Spleen (tissue), 11 donors: ENCODE results near the gene GNAI3. TPM values are rescaled to one million over a fixed set of nuclear protein-coding genes. Genes with fewer than 3 reads are reported as not detected.
"Not testable (repeated sequence)": the region's sequence is repeated elsewhere in the genome, so short reads cannot be mapped to it uniquely, and the experiment has no call there.

Experiments
- DNase-seq: peaks from one replicate; pipeline ENCODE4 v3.0.0-alpha.2; 2020
- H3K27ac ChIP-seq, 8 donors: fragments of 200-600 bp; sonication (generic) in 7 of 8; 1 replicate in 4 of 8; 2 replicates in 4 of 8; pipeline versions ENCODE4 v1.5.0 to v1.8.0; 2016 to 2021; ENCODE audit warnings: inconsistent platforms in 4 of 8, mild to moderate bottlenecking in 4 of 8, moderate library complexity in 1 of 8
- H3K27me3 ChIP-seq, 7 donors: fragments of 200-600 bp; sonication (generic) in 6 of 7; replicated peaks in 1 of 7; 1 replicate in 4 of 7; 2 replicates in 3 of 7; pipeline versions ENCODE4 v1.5.0 to v1.8.0; 2016 to 2021; ENCODE audit warnings: inconsistent platforms in 3 of 7, mild to moderate bottlenecking in 1 of 7
- H3K36me3 ChIP-seq, 6 donors: fragments of 200-600 bp; sonication (generic) in 5 of 6; 1 replicate in 4 of 6; 2 replicates in 2 of 6; pipeline versions ENCODE4 v1.5.0 to v1.8.0; 2016 to 2021; ENCODE audit warnings: inconsistent platforms in 2 of 6
- H3K4me1 ChIP-seq, 6 donors: fragments of 200-600 bp; sonication (generic) in 5 of 6; 1 replicate in 3 of 6; 2 replicates in 3 of 6; pipeline versions ENCODE4 v1.5.0 to v1.8.0; 2016 to 2021; ENCODE audit warnings: inconsistent platforms in 3 of 6
- H3K4me3 ChIP-seq, 8 donors: fragments of 200-600 bp; sonication (generic) in 7 of 8; 1 replicate in 4 of 8; 2 replicates in 4 of 8; pipeline versions ENCODE4 v1.5.0 to v1.8.0; 2016 to 2021; ENCODE audit warnings: inconsistent platforms in 4 of 8, mild to moderate bottlenecking in 4 of 8, moderate library complexity in 2 of 8
- H3K9me3 ChIP-seq, 8 donors: fragments of 200-600 bp; sonication (generic) in 7 of 8; 1 replicate in 4 of 8; 2 replicates in 4 of 8; pipeline versions ENCODE4 v1.5.0 to v1.8.0; 2016 to 2021; ENCODE audit warnings: inconsistent platforms in 4 of 8
- CTCF ChIP-seq, 11 experiments: fragments of 200-600 bp in 7 of 11; fragments of 450-650 bp in 4 of 11; sonication (generic) in 4 of 11; IDR thresholded peaks in 8 of 11; conservative IDR thresholded peaks in 3 of 11; 1 replicate in 7 of 11; 2 replicates in 4 of 11; pipeline versions ENCODE4 v1.4.0 to v1.8.0; 2016 to 2021; ENCODE audit warnings: antibody characterized with exemption in 11 of 11, inconsistent platforms in 4 of 11, mild to moderate bottlenecking in 1 of 11
- POLR2A ChIP-seq, 3 donors: fragments of 450-650 bp; IDR thresholded peaks; one replicate each; pipeline ENCODE4 v1.5.1; 2017; ENCODE audit warnings: antibody characterized with exemption in 3 of 3, mild to moderate bottlenecking in 1 of 3
- POLR2AphosphoS5 ChIP-seq, 3 donors: sonication (generic); formaldehyde crosslinking; IDR thresholded peaks; one replicate each; pipeline ENCODE4 v1.5.1; 2017; ENCODE audit warnings: antibody characterized with exemption in 3 of 3
- WGBS, 5 donors: extraction: QIAGEN DNeasy Blood & Tissue Kit in 3 of 5; methylation state at CpG; one replicate each; pipeline versions ENCODE4 v1.1.5 to v1.1.7; 2013 to 2018; 5-methylcytosine and 5-hydroxymethylcytosine counted together
- intact Hi-C: fragments of 100-400 bp; cut with DNase I; formaldehyde crosslinking; loops from one replicate; pipeline ENCODE4 v1.15.0; 2023; ENCODE audit warnings: low total_unique reads
- polyA plus RNA-seq, 3 donors: library from polyadenylated mRNA; stranded (reverse); fragments of 200-250 nt; gene quantifications; one replicate each; pipeline ENCODE4 v1.2.1, GENCODE V29; 2013
- total RNA-seq, 7 donors: library from RNA; depleted of rRNA in 3 of 7; stranded (reverse); fragments of >200 nt in 3 of 7; fragmentation: NEBNext Ultra II Directional in 4 of 7; extraction: Animal tissue kit (Norgen Biotek cat#: 25700) in 4 of 7; gene quantifications; one replicate each; pipeline versions ENCODE4 v1.1.0 to v1.2.1, GENCODE V29; 2016 to 2021
- donor health status: healthy with polysubstance abuse.
- donor health status: DM: no; HTN: no; CAD: no; lungs with moderate emphysema.
- donor health status: DM: no; HTN: no; CAD: no.
- donor health status: Bipolar disorder and iron deficiency.
- donor health status: healthy.
- donor health status: DM: no; HTN: no; CAD: no.
- donor health status: DM: yes; HTN: yes; CAD: no.

The GNAI3 gene
- total and polyA plus RNA-seq, 10 donors = 1.8 to 11.4 (median 9.2) TPM

GRCh38 chr1:109659997-109660690 lies 111.7 kb downstream of the GNAI3 start:
- Histone ChIP-seq H3K36me3 (peaks cover 0 to 49% (median 15%) of the 10 kb centered on the region in 6 donors), H3K27ac (peak overlapping the region in 2 of 8 donors; percentile 35 to 48), H3K4me3 (no peak overlapping the region), H3K4me1 (peaks cover 0 to 39% (median 22%) of the 10 kb centered on the region in 6 donors), H3K9me3 (no peaks in the 10 kb centered on the region), H3K27me3 (no peaks in the 10 kb centered on the region)
- DNase-seq = no peak
- TF ChIP-seq POLR2A (IDR thresholded peaks at IDR 0.05) (no peak), POLR2AphosphoS5 (IDR thresholded peaks at IDR 0.05) (no peak), CTCF (IDR thresholded peaks at IDR 0.05 in 8 of 11, conservative IDR thresholded peaks at IDR 0.05 in 3 of 11) (no peak)
- intact Hi-C loops = no loop called here
- WGBS, 5 donors = 75 to 82% (median 78%) methylated on average over 5 of the region's 5 CpGs

- H3K4me3 ChIP-seq, H3K27me3 ChIP-seq, DNase-seq, H3K9me3 ChIP-seq, intact Hi-C loops: not testable (repeated sequence)
- Histone ChIP-seq H3K4me1 (peaks cover 0 to 34% (median 17%) of the 10 kb centered on the region in 6 donors), H3K36me3 (peaks cover 0 to 54% (median 15%) of the 10 kb centered on the region in 6 donors), H3K27ac (peak overlapping the region in 2 of 8 donors; percentile 35 to 48)
- WGBS, 5 donors = 35 to 72% (median 44%) methylated on average over 3 to 4 of the region's 4 CpGs
Measured at GRCh38 chr1:109660691-109661026, 112.2 kb downstream of the GNAI3 start.

- peaks cover 0 to 54% (median 15%) of the 10 kb centered on the region in 6 donors for H3K36me3 ChIP-seq
- no peak for DNase-seq
- intact Hi-C loops = no loop called here
- no peaks in the 10 kb centered on the region for H3K9me3 ChIP-seq
- peaks cover 0 to 32% (median 11%) of the 10 kb centered on the region in 6 donors for H3K4me1 ChIP-seq
- H3K27ac ChIP-seq = peak overlapping the region in 2 of 8 donors; percentile 0 to 6
- WGBS, 5 donors = 59 to 80% (median 70%) methylated on average over 2 of the region's 2 CpGs
- no peaks in the 10 kb centered on the region for H3K27me3 ChIP-seq
- TF ChIP-seq POLR2AphosphoS5 (IDR thresholded peaks at IDR 0.05) (no peak), CTCF (IDR thresholded peaks at IDR 0.05 in 8 of 11, conservative IDR thresholded peaks at IDR 0.05 in 3 of 11) (no peak), POLR2A (IDR thresholded peaks at IDR 0.05) (no peak)
- H3K4me3 ChIP-seq = no peak overlapping the region
Measured at GRCh38 chr1:109661391-109661790, 113.0 kb downstream of the GNAI3 start.

GRCh38 chr1:109664671-109665070 lies 116.3 kb downstream of the GNAI3 start:
- Histone ChIP-seq H3K27me3 (no peaks in the 10 kb centered on the region), H3K4me3 (no peak overlapping the region), H3K27ac (no peak overlapping the region), H3K9me3 (no peaks in the 10 kb centered on the region), H3K4me1 (peaks cover 0 to 22% (median 14%) of the 10 kb centered on the region in 6 donors), H3K36me3 (peaks cover 0 to 34% (median 7%) of the 10 kb centered on the region in 6 donors)
- no peak for DNase-seq
- intact Hi-C loops = no loop called here
- WGBS, 5 donors = 53 to 97% (median 90%) methylated on average over 1 of the region's 1 CpG
- no peak for TF ChIP-seq CTCF (IDR thresholded peaks at IDR 0.05 in 8 of 11, conservative IDR thresholded peaks at IDR 0.05 in 3 of 11)
